NK-92 (cell line): ENCODE measurements around the gene OOSP2.

Experiments used
- DNase-seq: peaks from one replicate; lab custom pipeline; 2025; ENCODE audit not compliant: unreplicated experiment; lab: John Stamatoyannopoulos, UW

The OOSP2 gene

GRCh38 chr11:60078745-60079144 is 38.5 kb downstream of the OOSP2 start:
- DNase-seq = no peak

GRCh38 chr11:60080535-60080934 is 40.3 kb downstream of the OOSP2 start:
- DNase-seq = no peak

- DNase-seq = no peak
Observed at GRCh38 chr11:60084631-60085273, 44.5 kb downstream of the OOSP2 start.

- no peak for DNase-seq
Observed at GRCh38 chr11:60085909-60086308, 45.7 kb downstream of the OOSP2 start.

GRCh38 chr11:60087239-60087638 is 47.0 kb downstream of the OOSP2 start:
- no peak for DNase-seq

- no peak for DNase-seq
Observed at GRCh38 chr11:60088364-60088763, 48.2 kb downstream of the OOSP2 start, which contains the start of gene MS4A2. Gene MS4A2 (plus strand): TSS chr11:60088664. CDS start chr11:60088766, 102 bp downstream.

- no peak for DNase-seq
Observed at GRCh38 chr11:60095477-60096120, 55.4 kb downstream of the OOSP2 start.

- DNase-seq = no peak
Observed at GRCh38 chr11:60097189-60097588, 57.0 kb downstream of the OOSP2 start.
